Bronchial epithelial cell (primary cell): ENCODE measurements around the gene VTI1A. TPM values are rescaled to one million over a fixed set of nuclear protein-coding genes. Genes with fewer than 3 reads are reported as not detected.

Experiments used
- DNase-seq: peaks from one replicate; pipeline ENCODE4 v3.0.0-alpha.2; 2010; ENCODE audit warnings: low read depth
- FAIRE-seq: peaks from 2 replicates; lab custom pipeline; 2011; peaks lifted over from hg19 to GRCh38; lab: Jason Lieb, UNC
- H3K27me3 ChIP-seq: 2 replicates; pipeline ENCODE4 v1.5.1; 2011; ENCODE audit warnings: low read length; ENCODE audit not compliant: control insufficient read depth, insufficient read depth
- H3K36me3 ChIP-seq: 2 replicates; pipeline ENCODE4 v1.5.1; 2011; ENCODE audit warnings: low read length; ENCODE audit not compliant: control insufficient read depth, insufficient read depth
- H3K4me3 ChIP-seq: 2 replicates; pipeline ENCODE4 v1.5.1; 2011; ENCODE audit warnings: mild to moderate bottlenecking, low read depth, low read length, control low read depth
- CTCF ChIP-seq: IDR thresholded peaks from 2 replicates; pipeline ENCODE4 v1.5.1; 2011; ENCODE audit warnings: mild to moderate bottlenecking, moderate library complexity, low read length, control low read depth, inconsistent platforms; ENCODE audit not compliant: insufficient read depth, severe bottlenecking
- total RNA-seq: library from RNA; depleted of rRNA; stranded (reverse); fragments of >200 nt; gene quantifications from 2 replicates; pipeline ENCODE4 v1.2.1, GENCODE V29; 2014

VTI1A gene
- total RNA-seq, 1 donor from 2014 or later, result 36.6 TPM

GRCh38 chr10:112838784-112839481 is 391.9 kb downstream of the VTI1A start:
- DNase-seq, result no peak
- Histone ChIP-seq H3K27me3 (no peaks in the 10 kb centered on the region), H3K36me3 (no peaks in the 10 kb centered on the region), H3K4me3 (no peak overlapping the region)
- FAIRE-seq, result no peak
- no peak for TF ChIP-seq CTCF

GRCh38 chr10:112839928-112840654 is 393.1 kb downstream of the VTI1A start:
- no peak for DNase-seq
- H3K27me3 ChIP-seq, result no peaks in the 10 kb centered on the region
- no peaks in the 10 kb centered on the region for H3K36me3 ChIP-seq
- no peak for FAIRE-seq
- no peak for TF ChIP-seq CTCF
- H3K4me3 ChIP-seq, result no peak overlapping the region

GRCh38 chr10:112841549-112841948 is 394.5 kb downstream of the VTI1A start:
- no peak for DNase-seq
- no peak overlapping the region for H3K4me3 ChIP-seq
- no peak for FAIRE-seq
- no peaks in the 10 kb centered on the region for H3K27me3 ChIP-seq
- no peaks in the 10 kb centered on the region for H3K36me3 ChIP-seq
- TF ChIP-seq CTCF, result no peak

- peak; percentile 36 for FAIRE-seq
- no peak for DNase-seq
- Histone ChIP-seq H3K27me3 (no peaks in the 10 kb centered on the region), H3K4me3 (no peak overlapping the region), H3K36me3 (no peaks in the 10 kb centered on the region)
- no peak for TF ChIP-seq CTCF
Observed at GRCh38 chr10:112842832-112843360, 395.9 kb downstream of the VTI1A start.

GRCh38 chr10:112843623-112844022 is 396.6 kb downstream of the VTI1A start:
- H3K36me3 ChIP-seq, result no peaks in the 10 kb centered on the region
- FAIRE-seq (no peak), DNase-seq (no peak)
- H3K4me3 ChIP-seq, result no peak overlapping the region
- TF ChIP-seq CTCF, result no peak
- no peaks in the 10 kb centered on the region for H3K27me3 ChIP-seq
